Type B pancreatic cell (in vitro differentiated cells): ENCODE measurements around the gene SERTAD1. TPM values are rescaled to one million over a fixed set of nuclear protein-coding genes. Genes with fewer than 3 reads are reported as not detected.

Experiments
- DNase-seq: peaks from one replicate; pipeline ENCODE4 v3.0.0; 2021; ENCODE audit warnings: mixed read lengths; ENCODE audit not compliant: unreplicated experiment; ENCODE audit errors: extremely low spot score
- H3K27ac Mint-ChIP-seq: 2 replicates; pipeline ENCODE4 v1.8.0; 2021; ENCODE audit warnings: mild to moderate bottlenecking, mixed read lengths
- H3K27me3 Mint-ChIP-seq: 2 replicates; pipeline ENCODE4 v1.8.0; 2021; ENCODE audit warnings: mixed read lengths
- H3K36me3 Mint-ChIP-seq: 2 replicates; pipeline ENCODE4 v1.8.0; 2021; ENCODE audit warnings: mixed read lengths
- H3K4me1 Mint-ChIP-seq: one replicate; pipeline ENCODE4 v1.8.0; 2021; ENCODE audit warnings: mixed read lengths; ENCODE audit not compliant: unreplicated experiment
- H3K4me3 Mint-ChIP-seq: 2 replicates; pipeline ENCODE4 v1.8.0; 2021; ENCODE audit warnings: mild to moderate bottlenecking, mixed read lengths
- H3K9me3 Mint-ChIP-seq: 2 replicates; pipeline ENCODE4 v1.8.0; 2021; ENCODE audit warnings: mixed read lengths
- total RNA-seq: library from RNA; stranded (reverse); gene quantifications from 2 replicates; pipeline ENCODE4 v1.2.1, GENCODE V29; 2021; ENCODE audit warnings: low replicate concordance
- TF ChIP-seq, protein P1 (sequence below): fragments of 200-600 bp; sonication (generic); conservative IDR thresholded peaks from 2 replicates; pipeline ENCODE4 v1.5.0; 2021; ENCODE audit warnings: antibody characterized with exemption, mild to moderate bottlenecking

Gene SERTAD1
- total RNA-seq, 1 donor from 2014 or later = 9.2 TPM

DNA sequence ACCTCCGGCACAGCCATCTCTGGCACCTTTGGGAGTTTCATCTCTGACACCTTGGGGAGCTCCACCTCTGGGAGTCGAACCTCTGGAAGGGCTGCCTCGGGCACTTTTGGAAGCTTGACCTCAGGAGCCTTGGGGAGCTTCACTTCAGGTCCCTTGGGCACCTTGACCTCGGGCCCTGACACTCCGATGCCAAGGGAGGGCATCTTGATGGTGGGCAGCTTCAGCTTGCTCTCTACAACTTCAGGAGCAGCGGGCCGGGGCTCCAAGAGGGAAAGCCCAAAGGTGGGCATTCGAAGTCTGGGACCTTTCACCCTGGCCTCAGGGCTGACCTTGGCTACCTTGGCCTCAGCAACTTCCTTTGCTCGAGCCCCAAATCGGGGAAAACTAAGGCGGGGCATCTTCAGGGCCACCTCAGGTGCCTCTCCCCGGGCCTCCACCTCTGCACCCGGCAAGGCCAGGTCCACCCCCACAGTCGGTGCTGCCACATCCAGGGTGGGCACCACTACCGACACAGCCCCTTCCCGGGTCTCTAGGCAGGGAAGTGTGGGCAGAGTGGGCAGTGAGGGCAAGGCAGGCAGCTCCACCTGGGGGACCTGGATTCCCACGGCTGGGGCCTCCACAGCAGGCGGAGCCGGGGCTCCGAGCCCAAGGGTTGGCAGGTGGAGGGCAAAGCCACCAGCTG lies 28.8 kb downstream of the SERTAD1 start:
- H3K27ac Mint-ChIP-seq = no peak overlapping the region
- no peaks in the 10 kb centered on the region for H3K9me3 Mint-ChIP-seq
- DNase-seq = no peak
- H3K4me3 Mint-ChIP-seq = no peak overlapping the region
- TF ChIP-seq, protein P1, sequence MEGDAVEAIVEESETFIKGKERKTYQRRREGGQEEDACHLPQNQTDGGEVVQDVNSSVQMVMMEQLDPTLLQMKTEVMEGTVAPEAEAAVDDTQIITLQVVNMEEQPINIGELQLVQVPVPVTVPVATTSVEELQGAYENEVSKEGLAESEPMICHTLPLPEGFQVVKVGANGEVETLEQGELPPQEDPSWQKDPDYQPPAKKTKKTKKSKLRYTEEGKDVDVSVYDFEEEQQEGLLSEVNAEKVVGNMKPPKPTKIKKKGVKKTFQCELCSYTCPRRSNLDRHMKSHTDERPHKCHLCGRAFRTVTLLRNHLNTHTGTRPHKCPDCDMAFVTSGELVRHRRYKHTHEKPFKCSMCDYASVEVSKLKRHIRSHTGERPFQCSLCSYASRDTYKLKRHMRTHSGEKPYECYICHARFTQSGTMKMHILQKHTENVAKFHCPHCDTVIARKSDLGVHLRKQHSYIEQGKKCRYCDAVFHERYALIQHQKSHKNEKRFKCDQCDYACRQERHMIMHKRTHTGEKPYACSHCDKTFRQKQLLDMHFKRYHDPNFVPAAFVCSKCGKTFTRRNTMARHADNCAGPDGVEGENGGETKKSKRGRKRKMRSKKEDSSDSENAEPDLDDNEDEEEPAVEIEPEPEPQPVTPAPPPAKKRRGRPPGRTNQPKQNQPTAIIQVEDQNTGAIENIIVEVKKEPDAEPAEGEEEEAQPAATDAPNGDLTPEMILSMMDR = no peak
- H3K4me1 Mint-ChIP-seq = peaks cover 21% of the 10 kb centered on the region
- H3K27me3 Mint-ChIP-seq = peaks cover 3% of the 10 kb centered on the region
- H3K36me3 Mint-ChIP-seq = peaks cover 5% of the 10 kb centered on the region

DNA sequence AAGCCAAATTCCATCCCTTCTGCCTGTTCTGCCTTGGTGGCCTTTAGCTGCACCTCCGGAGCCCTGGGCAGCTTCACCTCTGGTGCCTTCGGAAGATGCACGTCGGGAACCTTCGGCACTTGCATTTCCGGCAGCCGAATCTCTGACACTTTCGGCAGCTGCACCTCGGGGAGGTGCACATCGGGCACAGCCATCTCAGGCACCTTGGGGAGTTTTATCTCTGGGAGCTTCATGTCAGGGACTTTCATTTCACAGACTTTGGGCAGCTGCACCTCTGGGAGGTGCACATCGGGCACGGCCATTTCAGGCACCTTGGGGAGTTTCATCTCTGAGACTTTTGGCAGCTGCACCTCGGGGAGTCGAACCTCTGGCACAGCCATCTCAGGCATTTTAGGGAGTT lies 29.8 kb downstream of the SERTAD1 start:
- H3K9me3 Mint-ChIP-seq = no peaks in the 10 kb centered on the region
- no peak for DNase-seq
- no peak overlapping the region for H3K27ac Mint-ChIP-seq
- peaks cover 4% of the 10 kb centered on the region for H3K36me3 Mint-ChIP-seq
- peaks cover 3% of the 10 kb centered on the region for H3K27me3 Mint-ChIP-seq
- TF ChIP-seq, protein P1 = no peak
- peaks cover 18% of the 10 kb centered on the region for H3K4me1 Mint-ChIP-seq
- H3K4me3 Mint-ChIP-seq = no peak overlapping the region

DNA sequence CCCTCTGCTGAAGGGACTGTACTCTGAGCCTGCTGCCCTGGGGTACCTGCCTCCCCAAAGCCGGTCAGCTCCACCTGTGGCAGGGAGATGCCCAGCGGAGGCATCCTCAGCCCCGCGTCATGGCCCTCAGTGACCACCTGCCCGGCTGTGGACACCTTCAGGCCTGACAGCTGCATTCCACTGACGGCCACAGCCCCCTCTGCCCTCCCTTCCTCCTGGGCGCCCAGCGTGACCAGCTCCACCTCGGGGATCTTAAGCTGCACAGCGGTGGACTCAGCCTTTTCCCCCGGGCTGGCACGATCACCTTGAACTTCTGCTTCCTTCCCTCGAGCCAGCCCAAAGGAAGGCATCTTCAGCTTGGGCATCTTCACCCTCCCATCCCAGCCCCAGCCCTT lies 31.0 kb downstream of the SERTAD1 start:
- Mint-ChIP-seq H3K9me3 (no peaks in the 10 kb centered on the region), H3K4me1 (peaks cover 13% of the 10 kb centered on the region), H3K27me3 (peaks cover 3% of the 10 kb centered on the region), H3K36me3 (no peaks in the 10 kb centered on the region), H3K4me3 (no peak overlapping the region), H3K27ac (no peak overlapping the region)
- DNase-seq = no peak
- TF ChIP-seq, protein P1 = no peak

DNA sequence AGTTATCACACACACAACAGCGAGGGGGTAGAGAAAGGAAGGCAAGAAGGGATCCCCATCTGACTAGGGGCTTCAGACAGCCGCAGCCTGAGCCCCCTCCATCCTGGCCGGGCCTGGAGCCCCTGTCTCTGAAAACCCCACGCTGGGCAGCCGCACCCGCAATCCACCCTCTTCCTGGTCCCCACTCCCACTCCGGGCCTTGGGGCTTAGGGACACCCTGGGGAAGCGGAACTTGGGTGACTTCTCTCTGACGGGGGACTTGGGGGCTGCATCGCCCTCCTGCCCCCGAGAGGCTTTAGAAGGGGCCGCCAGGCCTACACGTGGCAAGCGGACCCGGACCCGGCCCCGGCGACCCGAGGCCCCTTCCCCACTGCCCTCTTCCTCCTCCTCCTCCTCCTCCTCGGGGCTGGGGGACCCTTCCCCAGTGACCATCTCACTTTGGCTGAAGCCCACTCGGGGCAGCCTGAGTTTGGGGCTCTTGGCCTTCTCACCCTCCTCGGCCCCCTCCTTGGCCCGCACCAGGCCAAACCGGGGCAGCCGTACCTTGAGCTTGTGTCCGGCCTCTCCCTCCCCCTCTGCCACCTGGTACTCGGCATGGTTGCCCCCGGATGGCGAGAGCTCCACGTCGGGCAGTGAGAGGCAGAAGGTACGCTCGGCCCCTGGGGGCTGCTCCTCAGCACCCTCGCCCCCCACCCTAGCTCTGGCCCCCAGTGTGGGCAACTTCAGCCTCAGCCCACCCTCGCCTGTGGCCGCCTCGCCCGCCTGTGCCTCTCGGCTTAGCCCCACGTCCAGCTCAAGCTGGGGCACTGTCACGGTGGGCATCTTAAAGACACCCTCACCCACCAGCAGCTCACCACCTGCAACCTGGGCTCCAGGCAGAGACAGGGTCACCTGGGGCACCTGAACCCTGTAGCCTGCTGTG lies 31.6 kb downstream of the SERTAD1 start:
- Mint-ChIP-seq H3K27ac (no peak overlapping the region), H3K4me3 (no peak overlapping the region), H3K27me3 (peaks cover 3% of the 10 kb centered on the region), H3K9me3 (no peaks in the 10 kb centered on the region), H3K4me1 (peaks cover 7% of the 10 kb centered on the region), H3K36me3 (no peaks in the 10 kb centered on the region)
- TF ChIP-seq, protein P1 = no peak
- DNase-seq = no peak

DNA sequence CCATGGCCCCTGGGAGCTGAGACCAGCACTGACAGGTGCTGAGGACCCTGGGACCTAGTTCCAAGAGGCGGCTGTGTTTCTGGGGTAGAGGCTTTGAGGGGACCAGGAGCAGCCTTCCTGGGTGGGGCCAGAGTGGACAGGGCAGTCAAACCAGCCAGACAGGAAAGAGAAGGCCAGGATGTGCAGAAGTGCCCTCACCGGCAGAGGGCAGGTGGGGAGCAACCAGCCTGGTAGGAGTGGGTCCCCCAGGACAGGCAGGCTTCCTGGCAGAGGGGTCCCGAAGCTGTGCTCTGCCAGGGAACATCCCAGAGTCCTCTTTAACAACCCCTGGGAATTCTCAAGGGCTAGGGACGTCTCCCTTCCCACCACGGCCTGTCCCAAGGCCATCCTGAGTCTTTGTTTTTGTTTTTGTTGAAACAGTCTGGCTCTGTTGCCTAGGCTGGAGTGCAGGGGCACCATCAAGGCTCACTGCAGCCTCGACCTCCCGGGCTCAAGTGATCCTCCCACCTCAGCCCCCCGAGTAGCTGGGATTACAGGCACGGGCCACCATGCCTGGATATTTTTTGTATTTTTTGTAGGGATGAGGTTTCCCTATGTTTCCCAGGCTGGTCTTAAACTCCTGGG lies 32.8 kb downstream of the SERTAD1 start:
- no peaks in the 10 kb centered on the region for H3K36me3 Mint-ChIP-seq
- no peaks in the 10 kb centered on the region for H3K9me3 Mint-ChIP-seq
- peaks cover 4% of the 10 kb centered on the region for H3K4me1 Mint-ChIP-seq
- no peak overlapping the region for H3K4me3 Mint-ChIP-seq
- peak overlapping the region; percentile 37 for H3K27ac Mint-ChIP-seq
- TF ChIP-seq, protein P1 = no peak
- no peaks in the 10 kb centered on the region for H3K27me3 Mint-ChIP-seq
- DNase-seq = no peak
